ENCODE results near the gene RHEX.

DNA sequence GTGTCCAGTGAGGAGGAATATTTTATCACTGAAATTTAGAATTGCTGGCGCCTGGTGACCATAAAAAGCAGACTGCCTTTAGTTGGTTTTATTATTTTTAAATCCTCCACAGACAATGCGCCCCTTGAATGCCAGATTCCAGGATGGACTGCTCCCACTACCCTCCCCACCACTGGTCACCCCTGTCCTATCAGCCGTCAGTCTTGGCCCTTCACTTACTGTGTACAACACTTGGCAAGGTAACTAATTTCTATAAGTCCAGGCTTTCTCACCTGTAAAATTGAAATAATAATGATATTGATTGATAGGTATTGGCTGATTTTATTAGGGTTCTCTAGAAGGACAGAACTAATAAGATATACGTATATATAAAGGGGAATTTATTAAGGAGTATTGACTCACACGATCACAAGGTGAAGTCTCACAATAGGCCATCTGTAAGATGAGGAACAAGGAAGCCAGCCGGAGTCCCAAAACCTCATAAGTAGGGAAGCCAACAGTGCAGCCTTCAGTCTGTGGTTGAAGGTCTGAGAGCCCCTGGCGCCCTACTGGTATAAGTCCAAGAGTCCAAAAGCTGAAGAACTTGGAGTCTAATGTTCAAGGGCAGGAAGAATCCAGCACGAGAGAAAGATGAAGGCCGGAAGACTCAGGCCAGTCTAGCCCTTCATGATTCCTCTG is 17.8 kb downstream of the RHEX start:
- TF ChIP-seq EZH2phosphoT487 (IDR thresholded peaks at IDR 0.05) (no peak), EZH2 (IDR thresholded peaks at IDR 0.05) (no peak)
- TF ChIP-seq, protein P1, sequence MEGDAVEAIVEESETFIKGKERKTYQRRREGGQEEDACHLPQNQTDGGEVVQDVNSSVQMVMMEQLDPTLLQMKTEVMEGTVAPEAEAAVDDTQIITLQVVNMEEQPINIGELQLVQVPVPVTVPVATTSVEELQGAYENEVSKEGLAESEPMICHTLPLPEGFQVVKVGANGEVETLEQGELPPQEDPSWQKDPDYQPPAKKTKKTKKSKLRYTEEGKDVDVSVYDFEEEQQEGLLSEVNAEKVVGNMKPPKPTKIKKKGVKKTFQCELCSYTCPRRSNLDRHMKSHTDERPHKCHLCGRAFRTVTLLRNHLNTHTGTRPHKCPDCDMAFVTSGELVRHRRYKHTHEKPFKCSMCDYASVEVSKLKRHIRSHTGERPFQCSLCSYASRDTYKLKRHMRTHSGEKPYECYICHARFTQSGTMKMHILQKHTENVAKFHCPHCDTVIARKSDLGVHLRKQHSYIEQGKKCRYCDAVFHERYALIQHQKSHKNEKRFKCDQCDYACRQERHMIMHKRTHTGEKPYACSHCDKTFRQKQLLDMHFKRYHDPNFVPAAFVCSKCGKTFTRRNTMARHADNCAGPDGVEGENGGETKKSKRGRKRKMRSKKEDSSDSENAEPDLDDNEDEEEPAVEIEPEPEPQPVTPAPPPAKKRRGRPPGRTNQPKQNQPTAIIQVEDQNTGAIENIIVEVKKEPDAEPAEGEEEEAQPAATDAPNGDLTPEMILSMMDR (IDR thresholded peaks at IDR 0.05) = no peak

Data from neural progenitor cell (in vitro differentiated cells).